Measurements from ENCODE around the gene GLI3.

DNA sequence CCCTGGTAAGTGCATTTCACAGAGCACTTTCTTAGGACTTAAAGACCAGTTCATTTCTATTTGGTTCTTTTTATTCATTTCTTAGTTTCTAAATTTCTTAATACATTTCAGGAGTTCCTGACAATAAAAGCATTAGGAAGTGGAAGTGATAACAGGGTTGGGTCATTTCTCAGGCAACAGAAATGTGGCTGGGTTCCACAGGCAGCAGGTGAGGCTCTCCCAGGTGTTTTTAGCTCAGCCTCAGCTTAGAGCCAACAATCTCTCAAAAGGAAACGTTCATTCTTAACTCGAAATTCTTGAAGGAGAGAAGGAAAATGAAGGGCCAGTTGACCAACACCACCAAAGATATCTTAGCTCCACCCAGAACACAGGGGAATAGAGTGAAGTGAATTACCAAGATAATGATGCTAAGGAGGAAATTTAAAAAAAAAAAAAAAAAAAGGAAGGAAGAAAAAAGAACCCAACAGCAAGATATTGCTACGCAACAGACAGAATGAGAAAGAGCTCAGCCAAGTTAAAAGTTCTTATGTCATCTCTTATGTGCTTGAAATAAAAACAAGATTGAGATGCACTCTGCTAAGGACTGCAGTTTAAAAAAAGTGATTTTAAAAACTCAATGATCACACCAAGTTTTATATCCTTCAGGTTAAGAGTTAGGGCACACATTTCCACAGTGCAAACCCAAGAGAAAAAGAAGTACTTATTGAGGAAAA lies 230.1 kb downstream of the GLI3 start:
- no peak for TF ChIP-seq CTCF (conservative IDR thresholded peaks at IDR 0.05; ENCODE audit: low read length)
- no peak for TF ChIP-seq EZH2phosphoT487 (IDR thresholded peaks at IDR 0.05; ENCODE audit: borderline replicate concordance)

All from Loucy (cell line).